Measurements from ENCODE around the gene CECR2. TPM values are rescaled to one million over a fixed set of nuclear protein-coding genes. Genes with fewer than 3 reads are reported as not detected.

The CECR2 gene
- total RNA-seq, 2 experiments from 2014 or later: not detected

GRCh38 chr22:17549655-17550054, 180.4 kb downstream of the CECR2 start:
- no peak overlapping the region for H3K27ac ChIP-seq (ENCODE audit: low read depth in 1 of 2, low read length in 2 of 2)
- Mint-ChIP-seq H3K9me3 (no peaks in the 10 kb centered on the region), H3K27me3 (no peaks in the 10 kb centered on the region), H3K36me3 (ENCODE audit: low read depth) (no peaks in the 10 kb centered on the region), H3K4me3 (no peak overlapping the region), H3K4me1 (ENCODE audit: low read depth) (no peaks in the 10 kb centered on the region), H3K27ac (no peak overlapping the region)
- no peaks in the 10 kb centered on the region for H3K4me1 ChIP-seq (ENCODE audit: insufficient read depth, low read length)
- no peak for TF ChIP-seq CTCF (IDR thresholded peaks at IDR 0.05)
- no peak for DNase-seq
- ChIA-PET POLR2A (no interaction called here), CTCF (no interaction called here)
- H3K4me3 ChIP-seq (ENCODE audit: low read length): no peak overlapping the region
- no peaks in the 10 kb centered on the region for H3K9me3 ChIP-seq (ENCODE audit: control insufficient read depth in 1 of 2, insufficient read depth in 1 of 2, low read length in 2 of 2)
- ATAC-seq (ENCODE audit: poor library complexity): no peak
- intact Hi-C loops (cut with DNase I, micrococcal nuclease): no loop called here
- H3K27me3 ChIP-seq (ENCODE audit: control insufficient read depth in 1 of 2, insufficient read depth in 2 of 2, low read length in 2 of 2): no peaks in the 10 kb centered on the region
- no peaks in the 10 kb centered on the region for H3K36me3 ChIP-seq (ENCODE audit: insufficient read depth, low read length)

GRCh38 chr22:17552737-17553136, 183.5 kb downstream of the CECR2 start:
- intact Hi-C loops (cut with DNase I, micrococcal nuclease): no loop called here
- H3K27ac Mint-ChIP-seq: no peak overlapping the region
- H3K27ac ChIP-seq (ENCODE audit: low read depth in 1 of 2, low read length in 2 of 2): no peak overlapping the region
- H3K36me3 Mint-ChIP-seq (ENCODE audit: low read depth): no peaks in the 10 kb centered on the region
- no peaks in the 10 kb centered on the region for H3K36me3 ChIP-seq (ENCODE audit: insufficient read depth, low read length)
- no peaks in the 10 kb centered on the region for H3K27me3 Mint-ChIP-seq
- no peak overlapping the region for H3K4me3 Mint-ChIP-seq
- H3K9me3 ChIP-seq (ENCODE audit: control insufficient read depth in 1 of 2, insufficient read depth in 1 of 2, low read length in 2 of 2): no peaks in the 10 kb centered on the region
- no peaks in the 10 kb centered on the region for H3K4me1 ChIP-seq (ENCODE audit: insufficient read depth, low read length)
- ChIA-PET CTCF (no interaction called here), POLR2A (no interaction called here)
- H3K9me3 Mint-ChIP-seq: no peaks in the 10 kb centered on the region
- DNase-seq (no peak), ATAC-seq (ENCODE audit: poor library complexity) (no peak)
- H3K4me1 Mint-ChIP-seq (ENCODE audit: low read depth): no peaks in the 10 kb centered on the region
- no peaks in the 10 kb centered on the region for H3K27me3 ChIP-seq (ENCODE audit: control insufficient read depth in 1 of 2, insufficient read depth in 2 of 2, low read length in 2 of 2)
- no peak overlapping the region for H3K4me3 ChIP-seq (ENCODE audit: low read length)
- no peak for TF ChIP-seq CTCF (IDR thresholded peaks at IDR 0.05)

- Mint-ChIP-seq H3K9me3 (no peaks in the 10 kb centered on the region), H3K36me3 (ENCODE audit: low read depth) (no peaks in the 10 kb centered on the region), H3K27me3 (no peaks in the 10 kb centered on the region), H3K27ac (no peak overlapping the region), H3K4me3 (no peak overlapping the region), H3K4me1 (ENCODE audit: low read depth) (no peaks in the 10 kb centered on the region)
- Histone ChIP-seq H3K27ac (ENCODE audit: low read depth in 1 of 2, low read length in 2 of 2) (no peak overlapping the region), H3K4me1 (ENCODE audit: insufficient read depth, low read length) (no peaks in the 10 kb centered on the region), H3K27me3 (ENCODE audit: control insufficient read depth in 1 of 2, insufficient read depth in 2 of 2, low read length in 2 of 2) (no peaks in the 10 kb centered on the region), H3K36me3 (ENCODE audit: insufficient read depth, low read length) (no peaks in the 10 kb centered on the region), H3K4me3 (ENCODE audit: low read length) (no peak overlapping the region), H3K9me3 (ENCODE audit: control insufficient read depth in 1 of 2, insufficient read depth in 1 of 2, low read length in 2 of 2) (no peaks in the 10 kb centered on the region)
- DNase-seq (no peak), ATAC-seq (ENCODE audit: poor library complexity) (no peak)
- ChIA-PET CTCF (no interaction called here), POLR2A (no interaction called here)
- TF ChIP-seq CTCF (IDR thresholded peaks at IDR 0.05): no peak
- intact Hi-C loops (cut with DNase I, micrococcal nuclease): no loop called here
Measured at GRCh38 chr22:17554814-17555213, 185.6 kb downstream of the CECR2 start.

Measured in CD4-positive, alpha-beta T cell (primary cell).